ENCODE measurements around the gene OCIAD2. TPM values are rescaled to one million over a fixed set of nuclear protein-coding genes. Genes with fewer than 3 reads are reported as not detected.

Gene OCIAD2
- total RNA-seq, 1 experiment from 2014 or later, result 32.8 TPM

- ChIA-PET CTCF (no interaction called here), POLR2A (no interaction called here)
- Histone ChIP-seq H3K4me1 (ENCODE audit: control insufficient read depth, insufficient read depth, low read length) (no peaks in the 10 kb centered on the region), H3K27me3 (ENCODE audit: control insufficient read depth, insufficient read depth, low read length) (no peaks in the 10 kb centered on the region), H3K36me3 (ENCODE audit: control insufficient read depth, insufficient read depth, low read length) (peaks cover 13% of the 10 kb centered on the region), H3K9me3 (ENCODE audit: control insufficient read depth, insufficient read depth, low read depth, low read length) (no peaks in the 10 kb centered on the region), H3K27ac (ENCODE audit: low read length) (no peak overlapping the region), H3K4me3 (ENCODE audit: low read depth in 2 of 2, low read length in 2 of 2) (no peak overlapping the region)
- BruUV-seq (replicated peaks), result no TSS peak
- intact Hi-C loops (cut with micrococcal nuclease; ENCODE audit: unreplicated experiment) (no loop called here), in situ Hi-C loops (cut with HindIII; ENCODE audit: low pct_unique_long_range_greater_than_20kb, low sequenced_read_pairs) (no loop called here)
- TF ChIP-seq CTCF (IDR thresholded peaks at IDR 0.05) (no peak), TCF7L2 (IDR thresholded peaks at IDR 0.05; ENCODE audit: low read depth, low read length) (no peak), REST (IDR thresholded peaks at IDR 0.05; ENCODE audit: insufficient read depth in 1 of 2, low read depth in 2 of 2, low read length in 1 of 2) (no peak), SIN3A (IDR thresholded peaks at IDR 0.05; ENCODE audit: borderline replicate concordance, insufficient read depth, low read depth, low read length) (no peak), POLR2AphosphoS5 (IDR thresholded peaks at IDR 0.05; ENCODE audit: low read depth, low read length) (no peak)
- no peak for ATAC-seq
- no peak for DNase-seq (ENCODE audit: low read depth, low spot score)
Measured at GRCh38 chr4:48854982-48855381, 51.6 kb downstream of the OCIAD2 start.

- intact Hi-C loops (cut with micrococcal nuclease; ENCODE audit: unreplicated experiment), result no loop called here
- POLR2A ChIA-PET, result no interaction called here
- no peak for ATAC-seq
- H3K36me3 ChIP-seq (ENCODE audit: control insufficient read depth, insufficient read depth, low read length), result peaks cover 16% of the 10 kb centered on the region
- H3K4me3 ChIP-seq (ENCODE audit: low read depth in 2 of 2, low read length in 2 of 2), result no peak overlapping the region
- H3K9me3 ChIP-seq (ENCODE audit: control insufficient read depth, insufficient read depth, low read depth, low read length), result no peaks in the 10 kb centered on the region
- H3K27ac ChIP-seq (ENCODE audit: low read length), result no peak overlapping the region
- H3K4me1 ChIP-seq (ENCODE audit: control insufficient read depth, insufficient read depth, low read length), result no peaks in the 10 kb centered on the region
- in situ Hi-C loops (cut with HindIII; ENCODE audit: low pct_unique_long_range_greater_than_20kb, low sequenced_read_pairs), result no loop called here
- DNase-seq (ENCODE audit: low read depth, low spot score), result no peak
- no peaks in the 10 kb centered on the region for H3K27me3 ChIP-seq (ENCODE audit: control insufficient read depth, insufficient read depth, low read length)
- CTCF ChIA-PET, result no interaction called here
- TF ChIP-seq SIN3A (IDR thresholded peaks at IDR 0.05; ENCODE audit: borderline replicate concordance, insufficient read depth, low read depth, low read length), result no peak
- BruUV-seq (replicated peaks), result no TSS peak
Measured at GRCh38 chr4:48854395-48854683, 52.2 kb downstream of the OCIAD2 start.

- in situ Hi-C loops (cut with HindIII; ENCODE audit: low pct_unique_long_range_greater_than_20kb, low sequenced_read_pairs) (no loop called here), intact Hi-C loops (cut with micrococcal nuclease; ENCODE audit: unreplicated experiment) (no loop called here)
- DNase-seq (ENCODE audit: low read depth, low spot score) (no peak), ATAC-seq (no peak)
- Histone ChIP-seq H3K27me3 (ENCODE audit: control insufficient read depth, insufficient read depth, low read length) (no peaks in the 10 kb centered on the region), H3K4me3 (ENCODE audit: low read depth in 2 of 2, low read length in 2 of 2) (no peak overlapping the region), H3K4me1 (ENCODE audit: control insufficient read depth, insufficient read depth, low read length) (no peaks in the 10 kb centered on the region), H3K9me3 (ENCODE audit: control insufficient read depth, insufficient read depth, low read depth, low read length) (no peaks in the 10 kb centered on the region), H3K36me3 (ENCODE audit: control insufficient read depth, insufficient read depth, low read length) (peaks cover 16% of the 10 kb centered on the region), H3K27ac (ENCODE audit: low read length) (no peak overlapping the region)
- BruUV-seq (replicated peaks), result TSS peak; percentile 46
- TF ChIP-seq CTCF (IDR thresholded peaks at IDR 0.05) (no peak), TCF7L2 (IDR thresholded peaks at IDR 0.05; ENCODE audit: low read depth, low read length) (no peak), SIN3A (IDR thresholded peaks at IDR 0.05; ENCODE audit: borderline replicate concordance, insufficient read depth, low read depth, low read length) (no peak), REST (IDR thresholded peaks at IDR 0.05; ENCODE audit: insufficient read depth in 1 of 2, low read depth in 2 of 2, low read length in 1 of 2) (no peak), POLR2AphosphoS5 (IDR thresholded peaks at IDR 0.05; ENCODE audit: low read depth, low read length) (no peak)
- POLR2A ChIA-PET, result no interaction called here
- CTCF ChIA-PET, result no interaction called here
Measured at GRCh38 chr4:48853604-48854394, 52.8 kb downstream of the OCIAD2 start.

All from Panc1 (cell line).